ENCODE data around the gene NEK9. TPM values are rescaled to one million over a fixed set of nuclear protein-coding genes. Genes with fewer than 3 reads are reported as not detected.
"Not testable (repeated sequence)": the region's sequence is repeated elsewhere in the genome, so short reads cannot be mapped to it uniquely, and the experiment has no call there.

The NEK9 gene
- total RNA-seq, 2 donors from 2014 or later = 61.7 to 63.6 TPM

GRCh38 chr14:75088566-75089373, 38.1 kb downstream of the NEK9 start:
- DNase-seq (peak in 1 of 3 donors; percentile 22), ATAC-seq (peak; percentile 66)
- H3K36me3 Mint-ChIP-seq (ENCODE audit: low read depth) = no peaks in the 10 kb centered on the region
- no peaks in the 10 kb centered on the region for H3K4me1 Mint-ChIP-seq
- H3K27ac Mint-ChIP-seq = peak overlapping the region; percentile 14
- no peaks in the 10 kb centered on the region for H3K27me3 Mint-ChIP-seq
- no peaks in the 10 kb centered on the region for H3K9me3 ChIP-seq (ENCODE audit: control insufficient read depth, low read length, poor library complexity, severe bottlenecking)
- no peak overlapping the region for H3K4me3 Mint-ChIP-seq

- ATAC-seq (no peak), DNase-seq (no peak)
- Mint-ChIP-seq H3K36me3 (ENCODE audit: low read depth) (no peaks in the 10 kb centered on the region), H3K4me3 (no peak overlapping the region), H3K27ac (no peak overlapping the region), H3K27me3 (no peaks in the 10 kb centered on the region), H3K4me1 (no peaks in the 10 kb centered on the region)
- H3K9me3 ChIP-seq (ENCODE audit: control insufficient read depth, low read length, poor library complexity, severe bottlenecking) = no peaks in the 10 kb centered on the region
Measured at GRCh38 chr14:75088153-75088552, 38.7 kb downstream of the NEK9 start.

GRCh38 chr14:75084513-75084912, 42.3 kb downstream of the NEK9 start:
- DNase-seq (no peak), ATAC-seq (no peak)
- no peaks in the 10 kb centered on the region for H3K9me3 ChIP-seq (ENCODE audit: control insufficient read depth, low read length, poor library complexity, severe bottlenecking)
- Mint-ChIP-seq H3K4me1 (no peaks in the 10 kb centered on the region), H3K27ac (peak overlapping the region; percentile 29), H3K27me3 (no peaks in the 10 kb centered on the region), H3K36me3 (ENCODE audit: low read depth) (no peaks in the 10 kb centered on the region), H3K4me3 (no peak overlapping the region)

- H3K27me3 Mint-ChIP-seq = no peaks in the 10 kb centered on the region
- no peaks in the 10 kb centered on the region for H3K36me3 Mint-ChIP-seq (ENCODE audit: low read depth)
- H3K27ac Mint-ChIP-seq = no peak overlapping the region
Measured at GRCh38 chr14:75083271-75083670, 43.6 kb downstream of the NEK9 start.

GRCh38 chr14:75081660-75082229, 45.1 kb downstream of the NEK9 start:
- Mint-ChIP-seq H3K4me3 (no peak overlapping the region), H3K36me3 (ENCODE audit: low read depth) (no peaks in the 10 kb centered on the region), H3K4me1 (no peaks in the 10 kb centered on the region), H3K27me3 (no peaks in the 10 kb centered on the region), H3K27ac (no peak overlapping the region)
- no peak for DNase-seq
- no peak for ATAC-seq
- no peaks in the 10 kb centered on the region for H3K9me3 ChIP-seq (ENCODE audit: control insufficient read depth, low read length, poor library complexity, severe bottlenecking)

More at GRCh38 chr14:75083271-75083670, 43.6 kb downstream of the NEK9 start:
- Mint-ChIP-seq H3K4me1 (no peaks in the 10 kb centered on the region), H3K4me3 (no peak overlapping the region)
- no peaks in the 10 kb centered on the region for H3K9me3 ChIP-seq (ENCODE audit: control insufficient read depth, low read length, poor library complexity, severe bottlenecking)
- DNase-seq = no peak
- ATAC-seq = no peak

GRCh38 chr14:75079521-75079920, 47.3 kb downstream of the NEK9 start:
- H3K9me3 ChIP-seq (ENCODE audit: control insufficient read depth, low read length, poor library complexity, severe bottlenecking) = no peaks in the 10 kb centered on the region
- Mint-ChIP-seq H3K36me3 (ENCODE audit: low read depth) (peaks cover 2% of the 10 kb centered on the region), H3K27me3 (no peaks in the 10 kb centered on the region), H3K4me3 (no peak overlapping the region), H3K4me1 (peaks cover 3% of the 10 kb centered on the region), H3K27ac (no peak overlapping the region)
- ATAC-seq (no peak), DNase-seq (no peak)

- peaks cover 2% of the 10 kb centered on the region for H3K36me3 Mint-ChIP-seq (ENCODE audit: low read depth)
- DNase-seq (no peak), ATAC-seq (no peak)
- no peaks in the 10 kb centered on the region for H3K9me3 ChIP-seq (ENCODE audit: control insufficient read depth, low read length, poor library complexity, severe bottlenecking)
- H3K27ac Mint-ChIP-seq = no peak overlapping the region
- H3K27me3 Mint-ChIP-seq = no peaks in the 10 kb centered on the region
- no peak overlapping the region for H3K4me3 Mint-ChIP-seq
- H3K4me1 Mint-ChIP-seq = peaks cover 3% of the 10 kb centered on the region
Measured at GRCh38 chr14:75077794-75078193, 49.1 kb downstream of the NEK9 start.

GRCh38 chr14:75070383-75070782, 56.5 kb downstream of the NEK9 start:
- H3K27me3 Mint-ChIP-seq = no peaks in the 10 kb centered on the region
- DNase-seq (no peak), ATAC-seq (no peak)
- no peak overlapping the region for H3K4me3 Mint-ChIP-seq
- peaks cover 2% of the 10 kb centered on the region for H3K36me3 Mint-ChIP-seq (ENCODE audit: low read depth)
- no peaks in the 10 kb centered on the region for H3K9me3 ChIP-seq (ENCODE audit: control insufficient read depth, low read length, poor library complexity, severe bottlenecking)
- peaks cover 6% of the 10 kb centered on the region for H3K4me1 Mint-ChIP-seq
- no peak overlapping the region for H3K27ac Mint-ChIP-seq

GRCh38 chr14:75069811-75070145, 57.1 kb downstream of the NEK9 start:
- H3K27ac Mint-ChIP-seq = no peak overlapping the region
- no peak overlapping the region for H3K4me3 Mint-ChIP-seq
- no peaks in the 10 kb centered on the region for H3K27me3 Mint-ChIP-seq
- H3K4me1 Mint-ChIP-seq = peaks cover 2% of the 10 kb centered on the region
- no peaks in the 10 kb centered on the region for H3K9me3 ChIP-seq (ENCODE audit: control insufficient read depth, low read length, poor library complexity, severe bottlenecking)
- no peaks in the 10 kb centered on the region for H3K36me3 Mint-ChIP-seq (ENCODE audit: low read depth)
- DNase-seq (no peak), ATAC-seq (no peak)

GRCh38 chr14:75069121-75069810, 57.6 kb downstream of the NEK9 start, which contains the start of gene ZC2HC1C:
Gene ZC2HC1C (plus strand): TSS chr14:75069641. CDS start chr14:75070574, 933 bp downstream.
- Mint-ChIP-seq H3K4me3 (no peak within 1 kb of the TSS), H3K27ac (no peak within 1 kb of the TSS), H3K36me3 (ENCODE audit: low read depth) (no peaks in the 10 kb centered on the region), H3K4me1 (peaks cover 3% of the 10 kb centered on the region), H3K27me3 (no peaks in the 10 kb centered on the region)
- ATAC-seq (peak; percentile 83), DNase-seq (peak; percentile 21 to 46 (median 35))
- H3K9me3 ChIP-seq (ENCODE audit: control insufficient read depth, low read length, poor library complexity, severe bottlenecking) = no peaks in the 10 kb centered on the region

GRCh38 chr14:75068294-75069120, 58.3 kb downstream of the NEK9 start:
- H3K4me1 Mint-ChIP-seq = peaks cover 9% of the 10 kb centered on the region
- no peaks in the 10 kb centered on the region for H3K27me3 Mint-ChIP-seq
- H3K36me3 Mint-ChIP-seq (ENCODE audit: low read depth) = peaks cover 2% of the 10 kb centered on the region
- ATAC-seq (no peak), DNase-seq (no peak)
- H3K9me3 ChIP-seq (ENCODE audit: control insufficient read depth, low read length, poor library complexity, severe bottlenecking) = no peaks in the 10 kb centered on the region
- H3K27ac Mint-ChIP-seq = no peak overlapping the region
- no peak overlapping the region for H3K4me3 Mint-ChIP-seq

GRCh38 chr14:75067765-75068164, 59.1 kb downstream of the NEK9 start:
- H3K9me3 ChIP-seq (ENCODE audit: control insufficient read depth, low read length, poor library complexity, severe bottlenecking); H3K4me3 Mint-ChIP-seq; H3K36me3 Mint-ChIP-seq (ENCODE audit: low read depth); DNase-seq; ATAC-seq; H3K27me3 Mint-ChIP-seq; H3K27ac Mint-ChIP-seq: not testable (repeated sequence)
- peaks cover 14% of the 10 kb centered on the region for H3K4me1 Mint-ChIP-seq

- no peak overlapping the region for H3K27ac Mint-ChIP-seq
- H3K4me3 Mint-ChIP-seq = no peak overlapping the region
- peaks cover 16% of the 10 kb centered on the region for H3K4me1 Mint-ChIP-seq
- H3K27me3 Mint-ChIP-seq = no peaks in the 10 kb centered on the region
- DNase-seq = no peak
- ATAC-seq = no peak
- H3K9me3 ChIP-seq (ENCODE audit: control insufficient read depth, low read length, poor library complexity, severe bottlenecking) = no peaks in the 10 kb centered on the region
- peaks cover 2% of the 10 kb centered on the region for H3K36me3 Mint-ChIP-seq (ENCODE audit: low read depth)
Measured at GRCh38 chr14:75067212-75067611, 59.6 kb downstream of the NEK9 start.

All from T-helper 17 cell (primary cell).